ENCODE data around the gene EXOC8.

EXOC8 gene, protein sequence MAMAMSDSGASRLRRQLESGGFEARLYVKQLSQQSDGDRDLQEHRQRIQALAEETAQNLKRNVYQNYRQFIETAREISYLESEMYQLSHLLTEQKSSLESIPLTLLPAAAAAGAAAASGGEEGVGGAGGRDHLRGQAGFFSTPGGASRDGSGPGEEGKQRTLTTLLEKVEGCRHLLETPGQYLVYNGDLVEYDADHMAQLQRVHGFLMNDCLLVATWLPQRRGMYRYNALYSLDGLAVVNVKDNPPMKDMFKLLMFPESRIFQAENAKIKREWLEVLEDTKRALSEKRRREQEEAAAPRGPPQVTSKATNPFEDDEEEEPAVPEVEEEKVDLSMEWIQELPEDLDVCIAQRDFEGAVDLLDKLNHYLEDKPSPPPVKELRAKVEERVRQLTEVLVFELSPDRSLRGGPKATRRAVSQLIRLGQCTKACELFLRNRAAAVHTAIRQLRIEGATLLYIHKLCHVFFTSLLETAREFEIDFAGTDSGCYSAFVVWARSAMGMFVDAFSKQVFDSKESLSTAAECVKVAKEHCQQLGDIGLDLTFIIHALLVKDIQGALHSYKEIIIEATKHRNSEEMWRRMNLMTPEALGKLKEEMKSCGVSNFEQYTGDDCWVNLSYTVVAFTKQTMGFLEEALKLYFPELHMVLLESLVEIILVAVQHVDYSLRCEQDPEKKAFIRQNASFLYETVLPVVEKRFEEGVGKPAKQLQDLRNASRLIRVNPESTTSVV

DNA sequence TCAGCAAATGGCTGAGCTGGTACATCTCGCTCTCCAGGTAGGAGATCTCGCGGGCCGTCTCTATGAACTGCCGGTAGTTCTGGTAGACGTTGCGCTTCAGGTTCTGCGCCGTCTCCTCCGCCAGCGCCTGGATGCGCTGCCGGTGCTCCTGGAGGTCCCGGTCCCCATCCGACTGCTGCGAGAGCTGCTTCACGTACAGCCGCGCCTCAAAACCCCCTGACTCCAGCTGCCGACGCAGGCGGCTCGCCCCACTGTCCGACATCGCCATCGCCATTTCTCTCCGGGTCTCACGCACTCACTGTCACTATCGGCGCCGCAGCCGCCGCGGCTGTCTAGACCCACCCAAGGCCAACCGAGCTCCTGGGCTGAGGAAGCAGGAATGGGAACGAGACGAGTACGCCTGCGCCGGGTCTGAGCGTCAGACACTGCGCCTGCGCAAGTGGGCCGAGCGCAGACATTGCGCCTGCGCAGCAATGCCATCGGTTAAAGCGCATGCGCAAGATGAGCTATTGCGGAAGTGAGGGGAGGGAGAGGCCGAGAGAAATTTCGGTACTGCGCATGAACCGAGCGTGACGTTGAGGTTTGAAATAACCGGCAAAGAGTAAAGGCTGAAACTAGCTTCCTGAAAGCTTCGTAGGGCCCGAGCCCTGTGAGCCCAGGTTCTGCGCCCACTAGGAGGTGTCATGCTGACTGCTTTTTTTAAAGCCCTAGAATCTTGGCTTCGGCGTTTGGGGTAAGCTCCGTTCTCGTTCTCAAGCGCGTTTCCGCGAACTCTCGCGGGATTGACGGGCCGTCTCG lies at the start of gene EXOC8:
EXOC8 (minus strand) TSS at position 381 of the 798 bp plus-strand sequence; CDS start at position 274, 107 bp downstream.
- H3K79me2 ChIP-seq (ENCODE audit: control insufficient read depth, insufficient read depth, low read length, unreplicated experiment) = peaks cover 76% of the 10 kb centered on the region
- H3K27me3 ChIP-seq (ENCODE audit: insufficient read depth, low read length) = no peaks in the 10 kb centered on the region

DNA sequence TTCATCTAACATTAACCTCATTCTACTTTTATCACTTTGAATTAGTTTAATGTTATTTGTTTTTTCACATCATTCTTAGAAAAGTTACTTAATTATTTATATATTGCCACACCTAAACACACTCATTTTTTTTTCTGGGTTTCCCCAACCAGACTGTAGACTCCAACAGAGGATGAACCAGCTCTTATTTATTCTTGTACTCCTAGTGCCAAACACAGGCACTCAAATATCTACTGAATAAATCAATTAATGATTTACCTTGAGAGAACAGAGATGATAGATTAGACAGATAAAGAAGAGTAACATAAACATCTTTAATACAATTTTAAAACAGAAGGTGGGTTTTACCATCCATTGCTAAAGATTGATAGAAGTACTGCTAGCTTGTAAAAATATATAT lies 48.8 kb upstream of the EXOC8 start:
- Histone ChIP-seq H3K79me2 (ENCODE audit: control insufficient read depth, insufficient read depth, low read length, unreplicated experiment) (peaks cover 94% of the 10 kb centered on the region), H3K27me3 (ENCODE audit: insufficient read depth, low read length) (no peaks in the 10 kb centered on the region), H3K4me3 (ENCODE audit: low read depth, low read length) (no peak overlapping the region), H3K4me1 (ENCODE audit: control insufficient read depth, insufficient read depth, low read length, unreplicated experiment) (peaks cover 40% of the 10 kb centered on the region), H3K27ac (ENCODE audit: low read depth, low read length) (no peak overlapping the region), H3K36me3 (ENCODE audit: insufficient read depth, low read length) (no peaks in the 10 kb centered on the region; the same call in 1 of the 2 replicates), H2AFZ (ENCODE audit: low read length, unreplicated experiment) (no peak overlapping the region)

More for the DNA sequence above, at the start of gene EXOC8:
- Histone ChIP-seq H3K4me3 (ENCODE audit: low read depth, low read length) (peak within 1 kb of the TSS; percentile 87), H2AFZ (ENCODE audit: low read length, unreplicated experiment) (peak within 1 kb of the TSS; percentile 93), H3K36me3 (ENCODE audit: insufficient read depth, low read length) (peaks cover 2% of the 10 kb centered on the region; the same call in 1 of the 2 replicates), H3K27ac (ENCODE audit: low read depth, low read length) (peak within 1 kb of the TSS; percentile 96), H3K4me1 (ENCODE audit: control insufficient read depth, insufficient read depth, low read length, unreplicated experiment) (peaks cover 31% of the 10 kb centered on the region)

DNA sequence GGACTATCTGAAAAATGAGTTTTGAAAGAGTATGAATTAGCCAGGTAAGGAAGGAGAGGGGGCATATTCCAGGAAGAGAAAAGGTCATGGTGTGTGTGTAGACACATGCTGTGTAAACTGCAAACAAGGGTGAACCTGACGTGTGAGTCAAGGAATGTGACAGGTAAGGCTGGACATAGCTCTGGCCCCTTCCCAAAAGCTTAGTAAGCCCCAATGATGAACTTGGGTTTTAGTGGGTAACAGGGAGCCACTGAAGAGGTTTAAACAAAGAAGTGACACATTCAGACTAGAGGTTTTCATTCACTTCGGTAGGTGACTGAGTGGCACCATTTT lies 47.7 kb upstream of the EXOC8 start:
- H3K79me2 ChIP-seq (ENCODE audit: control insufficient read depth, insufficient read depth, low read length, unreplicated experiment) = peaks cover 93% of the 10 kb centered on the region
- H3K27ac ChIP-seq (ENCODE audit: low read depth, low read length) = no peak overlapping the region
- H3K36me3 ChIP-seq (ENCODE audit: insufficient read depth, low read length) = no peaks in the 10 kb centered on the region; the same call in 1 of the 2 replicates
- no peaks in the 10 kb centered on the region for H3K27me3 ChIP-seq (ENCODE audit: insufficient read depth, low read length)
- no peak overlapping the region for H2AFZ ChIP-seq (ENCODE audit: low read length, unreplicated experiment)
- no peak overlapping the region for H3K4me3 ChIP-seq (ENCODE audit: low read depth, low read length)
- peaks cover 36% of the 10 kb centered on the region for H3K4me1 ChIP-seq (ENCODE audit: control insufficient read depth, insufficient read depth, low read length, unreplicated experiment)

DNA sequence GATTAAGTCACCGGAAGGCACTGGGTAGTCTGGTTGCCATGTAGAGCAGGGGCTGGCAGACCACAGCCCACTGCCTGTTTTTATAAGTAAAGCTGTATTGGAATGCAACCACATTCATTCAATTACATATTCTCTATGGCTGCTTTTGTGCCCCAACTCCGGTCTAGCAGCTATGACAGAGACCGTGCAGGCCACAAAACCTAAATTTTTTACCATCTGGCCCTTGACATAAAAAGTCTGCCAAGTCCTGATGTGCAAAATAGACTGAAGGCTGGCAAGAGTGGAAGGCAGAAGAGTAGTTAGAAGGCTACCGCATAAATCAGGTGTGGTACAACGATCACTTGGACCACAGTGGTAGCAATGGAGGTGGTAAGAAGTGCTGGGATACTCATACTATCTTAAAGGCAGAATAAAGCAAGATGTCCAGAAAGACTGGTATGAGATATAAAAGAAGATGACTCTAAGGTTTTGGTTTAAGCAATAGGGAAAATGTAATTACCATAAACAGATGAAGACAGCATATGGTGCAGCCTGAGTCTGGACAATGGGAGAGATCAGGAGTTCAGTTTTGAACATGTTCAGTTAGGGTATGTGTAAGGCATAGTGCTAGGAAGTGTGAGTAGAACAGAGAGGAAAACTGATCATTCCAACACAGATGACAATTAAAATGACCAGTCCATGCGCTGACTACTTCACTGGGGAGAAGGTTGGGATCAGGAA lies 47.2 kb upstream of the EXOC8 start:
- Histone ChIP-seq H3K36me3 (ENCODE audit: insufficient read depth, low read length) (no peaks in the 10 kb centered on the region; the same call in 1 of the 2 replicates), H3K79me2 (ENCODE audit: control insufficient read depth, insufficient read depth, low read length, unreplicated experiment) (peaks cover 92% of the 10 kb centered on the region), H3K4me3 (ENCODE audit: low read depth, low read length) (no peak overlapping the region), H2AFZ (ENCODE audit: low read length, unreplicated experiment) (no peak overlapping the region), H3K27ac (ENCODE audit: low read depth, low read length) (no peak overlapping the region), H3K4me1 (ENCODE audit: control insufficient read depth, insufficient read depth, low read length, unreplicated experiment) (peaks cover 31% of the 10 kb centered on the region), H3K27me3 (ENCODE audit: insufficient read depth, low read length) (no peaks in the 10 kb centered on the region)

DNA sequence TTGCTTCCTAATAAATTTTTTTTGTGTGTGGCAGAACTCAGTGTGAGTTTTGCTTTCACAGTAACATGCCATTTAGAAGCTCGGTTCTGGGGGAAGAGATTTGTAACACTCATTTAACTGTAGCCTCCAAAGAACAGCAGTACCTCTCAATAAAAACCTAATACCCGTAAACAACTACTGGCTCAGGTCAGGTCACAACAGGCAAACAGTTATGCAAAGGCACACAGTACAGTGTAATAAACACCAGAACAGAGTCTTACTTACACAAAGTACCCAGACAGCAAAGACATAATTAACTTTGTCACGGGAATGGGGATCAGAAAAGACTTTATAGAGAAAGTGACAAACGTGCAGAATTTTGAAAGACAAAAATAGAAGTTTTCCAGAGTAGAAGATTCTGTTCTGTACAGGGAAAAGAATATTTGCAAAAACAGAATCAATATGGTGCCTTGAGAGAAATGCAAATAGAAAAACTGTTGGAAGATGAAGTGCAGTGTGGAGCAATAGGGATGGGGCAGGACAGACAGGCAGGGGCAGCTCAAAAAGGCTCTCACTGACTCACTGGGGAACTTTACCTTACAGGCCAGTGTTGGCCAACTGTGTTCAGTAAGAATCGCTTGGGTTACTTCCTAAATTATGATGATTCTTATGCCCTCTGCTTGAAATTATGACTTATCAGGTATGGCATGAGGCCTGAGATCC lies 45.7 kb upstream of the EXOC8 start:
- Histone ChIP-seq H3K36me3 (ENCODE audit: insufficient read depth, low read length) (no peaks in the 10 kb centered on the region), H3K79me2 (ENCODE audit: control insufficient read depth, insufficient read depth, low read length, unreplicated experiment) (peaks cover 93% of the 10 kb centered on the region), H3K27me3 (ENCODE audit: insufficient read depth, low read length) (no peaks in the 10 kb centered on the region), H3K27ac (ENCODE audit: low read depth, low read length) (no peak overlapping the region), H3K4me3 (ENCODE audit: low read depth, low read length) (no peak overlapping the region), H2AFZ (ENCODE audit: low read length, unreplicated experiment) (no peak overlapping the region), H3K4me1 (ENCODE audit: control insufficient read depth, insufficient read depth, low read length, unreplicated experiment) (peaks cover 15% of the 10 kb centered on the region)

DNA sequence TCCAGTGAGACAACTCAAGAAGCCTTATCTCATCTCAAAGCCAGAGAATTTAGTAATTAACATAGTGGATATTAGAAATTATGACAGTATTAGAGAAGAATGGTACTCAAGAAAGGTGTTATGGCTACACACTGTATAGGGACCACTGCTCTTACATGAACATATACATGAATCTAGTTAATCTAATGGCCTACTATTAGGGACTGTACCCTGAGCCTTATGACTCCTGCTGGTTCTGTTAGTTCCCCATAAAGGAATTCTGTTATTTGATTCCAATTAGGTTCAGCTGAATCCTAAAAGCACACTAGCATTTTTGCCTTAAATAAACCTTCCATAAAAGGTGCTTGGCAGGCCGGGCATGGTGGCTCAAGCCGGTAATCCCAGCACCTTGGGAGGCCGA lies 44.8 kb upstream of the EXOC8 start:
- Histone ChIP-seq H3K27me3 (ENCODE audit: insufficient read depth, low read length) (no peaks in the 10 kb centered on the region), H3K36me3 (ENCODE audit: insufficient read depth, low read length) (no peaks in the 10 kb centered on the region), H2AFZ (ENCODE audit: low read length, unreplicated experiment) (no peak overlapping the region), H3K4me3 (ENCODE audit: low read depth, low read length) (no peak overlapping the region), H3K4me1 (ENCODE audit: control insufficient read depth, insufficient read depth, low read length, unreplicated experiment) (peaks cover 10% of the 10 kb centered on the region), H3K79me2 (ENCODE audit: control insufficient read depth, insufficient read depth, low read length, unreplicated experiment) (peaks cover 93% of the 10 kb centered on the region), H3K27ac (ENCODE audit: low read depth, low read length) (no peak overlapping the region)

DNA sequence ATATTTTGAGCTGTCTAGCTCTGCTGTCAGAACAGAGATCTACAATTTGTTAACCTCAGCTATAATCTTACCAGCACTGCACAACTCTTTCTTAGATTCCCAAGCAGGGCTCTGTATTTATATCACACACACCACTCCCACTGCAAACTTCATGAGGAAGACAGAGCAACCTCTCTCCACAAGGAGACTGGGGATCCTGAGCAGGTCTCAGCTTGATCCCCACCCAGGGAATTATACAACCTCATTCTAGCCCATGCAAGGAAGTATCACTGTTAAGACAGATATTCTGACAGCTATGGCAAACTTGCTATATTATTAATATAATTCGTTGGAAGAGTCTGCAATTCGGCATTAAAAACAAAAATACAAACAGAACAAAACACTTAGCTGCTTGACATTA lies 44.1 kb upstream of the EXOC8 start:
- no peak overlapping the region for H3K4me3 ChIP-seq (ENCODE audit: low read depth, low read length)
- H3K79me2 ChIP-seq (ENCODE audit: control insufficient read depth, insufficient read depth, low read length, unreplicated experiment) = peaks cover 95% of the 10 kb centered on the region
- H2AFZ ChIP-seq (ENCODE audit: low read length, unreplicated experiment) = no peak overlapping the region
- H3K27me3 ChIP-seq (ENCODE audit: insufficient read depth, low read length) = no peaks in the 10 kb centered on the region
- H3K4me1 ChIP-seq (ENCODE audit: control insufficient read depth, insufficient read depth, low read length, unreplicated experiment) = peaks cover 15% of the 10 kb centered on the region
- H3K27ac ChIP-seq (ENCODE audit: low read depth, low read length) = no peak overlapping the region
- no peaks in the 10 kb centered on the region for H3K36me3 ChIP-seq (ENCODE audit: insufficient read depth, low read length)

DNA sequence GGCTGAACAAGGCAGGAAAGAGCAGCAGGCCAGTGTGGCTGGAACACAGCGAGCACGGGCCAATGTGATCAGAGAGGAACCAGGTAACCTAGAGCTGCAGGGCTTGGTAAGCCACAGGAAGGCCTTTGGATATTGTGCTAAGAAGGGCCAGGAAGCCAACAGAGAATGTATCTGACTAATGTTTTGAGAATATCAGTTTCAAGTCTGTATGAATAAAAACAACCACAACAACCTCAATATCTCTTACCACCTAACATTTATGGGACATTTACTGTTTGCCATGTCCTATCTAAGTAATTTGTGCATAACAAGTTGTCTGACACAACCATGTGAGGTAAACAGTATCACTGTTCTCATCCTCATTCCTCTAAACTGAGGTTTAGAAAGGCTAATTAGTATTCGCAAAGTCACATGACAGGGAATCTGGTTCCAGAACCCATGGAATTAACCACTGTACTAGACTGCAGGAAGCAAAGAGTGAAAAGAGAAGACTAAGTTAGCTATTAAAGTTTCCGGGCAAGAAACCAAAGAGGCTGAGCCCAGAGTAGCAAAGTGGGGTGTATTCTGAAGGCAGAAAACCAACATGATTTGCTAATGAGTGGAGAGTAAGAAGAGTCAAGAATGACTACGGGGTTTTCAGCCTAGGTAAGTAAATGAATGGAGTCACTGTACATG lies 39.4 kb upstream of the EXOC8 start:
- Histone ChIP-seq H3K4me3 (ENCODE audit: low read depth, low read length) (no peak overlapping the region), H3K27me3 (ENCODE audit: insufficient read depth, low read length) (no peaks in the 10 kb centered on the region), H3K27ac (ENCODE audit: low read depth, low read length) (no peak overlapping the region), H3K36me3 (ENCODE audit: insufficient read depth, low read length) (no peaks in the 10 kb centered on the region), H2AFZ (ENCODE audit: low read length, unreplicated experiment) (no peak overlapping the region), H3K4me1 (ENCODE audit: control insufficient read depth, insufficient read depth, low read length, unreplicated experiment) (peaks cover 8% of the 10 kb centered on the region), H3K79me2 (ENCODE audit: control insufficient read depth, insufficient read depth, low read length, unreplicated experiment) (peaks cover 81% of the 10 kb centered on the region)

DNA sequence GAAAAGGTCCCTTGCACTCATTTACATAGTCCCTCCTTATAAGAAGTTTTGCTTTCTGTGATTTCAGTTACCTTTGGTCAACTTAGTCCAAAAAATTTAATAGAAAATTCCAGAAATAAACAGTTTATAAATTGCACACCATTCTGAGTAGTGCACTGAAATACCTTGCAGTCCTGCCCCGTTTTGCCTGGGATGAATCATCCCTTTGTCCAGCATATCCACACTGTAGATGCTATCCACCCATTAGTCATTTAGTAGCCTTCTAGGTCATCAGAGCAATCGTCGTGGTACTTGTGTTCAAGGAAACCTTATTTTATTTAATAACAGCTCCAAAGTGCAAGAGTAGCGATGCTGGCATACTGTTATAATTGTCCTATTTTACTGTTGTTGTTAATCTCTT lies 38.4 kb upstream of the EXOC8 start:
- Histone ChIP-seq H3K79me2 (ENCODE audit: control insufficient read depth, insufficient read depth, low read length, unreplicated experiment) (peaks cover 73% of the 10 kb centered on the region), H3K4me3 (ENCODE audit: low read depth, low read length) (no peak overlapping the region), H2AFZ (ENCODE audit: low read length, unreplicated experiment) (no peak overlapping the region), H3K36me3 (ENCODE audit: insufficient read depth, low read length) (no peaks in the 10 kb centered on the region), H3K27me3 (ENCODE audit: insufficient read depth, low read length) (no peaks in the 10 kb centered on the region), H3K27ac (ENCODE audit: low read depth, low read length) (no peak overlapping the region), H3K4me1 (ENCODE audit: control insufficient read depth, insufficient read depth, low read length, unreplicated experiment) (peaks cover 8% of the 10 kb centered on the region)
